ENCODE data around the gene MYADML2.
A peak's percentile ranks its signal among the peaks of the same experiment; 100 is the strongest.
"Not testable (repeated sequence)": the region's sequence is repeated elsewhere in the genome, so short reads cannot be mapped to it uniquely, and the experiment has no call there.

MYADML2 gene

DNA sequence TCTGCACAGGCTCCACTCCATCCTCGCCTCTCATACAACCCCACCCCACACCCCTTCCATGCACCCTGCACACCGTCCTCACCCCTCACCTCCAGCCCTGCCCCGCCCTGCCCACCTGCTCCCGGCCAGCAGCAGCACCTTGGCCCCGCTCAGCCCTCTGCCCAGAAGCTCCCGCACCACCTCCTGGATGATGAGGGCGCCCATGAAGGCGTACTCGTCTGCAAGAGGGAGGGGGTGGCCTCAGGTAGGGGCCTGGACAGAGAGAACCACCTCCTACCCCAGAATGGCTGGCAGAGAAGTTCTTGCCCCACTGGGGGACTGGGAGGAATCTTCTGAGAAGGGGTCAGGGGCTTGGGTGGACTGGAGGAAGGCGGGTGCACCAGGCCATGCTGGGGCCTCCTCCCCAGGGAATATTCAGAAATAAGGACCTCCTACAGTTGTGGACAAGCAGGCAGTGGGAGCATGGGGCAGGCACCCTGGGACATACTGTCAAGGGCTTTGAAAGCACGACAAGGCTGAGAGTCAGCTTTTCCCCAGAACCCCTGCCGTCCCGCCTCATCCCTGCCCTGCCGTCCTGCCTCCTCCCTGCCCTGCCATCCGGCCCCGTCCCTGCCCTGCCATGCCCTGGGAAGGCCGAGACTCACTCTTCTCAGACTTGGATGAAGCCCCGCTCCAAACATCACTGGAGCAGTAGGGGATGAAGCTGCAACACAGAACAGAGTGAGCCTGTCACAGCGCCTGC lies 10.8 kb upstream of the MYADML2 start:
- no peak for DNase-seq

DNA sequence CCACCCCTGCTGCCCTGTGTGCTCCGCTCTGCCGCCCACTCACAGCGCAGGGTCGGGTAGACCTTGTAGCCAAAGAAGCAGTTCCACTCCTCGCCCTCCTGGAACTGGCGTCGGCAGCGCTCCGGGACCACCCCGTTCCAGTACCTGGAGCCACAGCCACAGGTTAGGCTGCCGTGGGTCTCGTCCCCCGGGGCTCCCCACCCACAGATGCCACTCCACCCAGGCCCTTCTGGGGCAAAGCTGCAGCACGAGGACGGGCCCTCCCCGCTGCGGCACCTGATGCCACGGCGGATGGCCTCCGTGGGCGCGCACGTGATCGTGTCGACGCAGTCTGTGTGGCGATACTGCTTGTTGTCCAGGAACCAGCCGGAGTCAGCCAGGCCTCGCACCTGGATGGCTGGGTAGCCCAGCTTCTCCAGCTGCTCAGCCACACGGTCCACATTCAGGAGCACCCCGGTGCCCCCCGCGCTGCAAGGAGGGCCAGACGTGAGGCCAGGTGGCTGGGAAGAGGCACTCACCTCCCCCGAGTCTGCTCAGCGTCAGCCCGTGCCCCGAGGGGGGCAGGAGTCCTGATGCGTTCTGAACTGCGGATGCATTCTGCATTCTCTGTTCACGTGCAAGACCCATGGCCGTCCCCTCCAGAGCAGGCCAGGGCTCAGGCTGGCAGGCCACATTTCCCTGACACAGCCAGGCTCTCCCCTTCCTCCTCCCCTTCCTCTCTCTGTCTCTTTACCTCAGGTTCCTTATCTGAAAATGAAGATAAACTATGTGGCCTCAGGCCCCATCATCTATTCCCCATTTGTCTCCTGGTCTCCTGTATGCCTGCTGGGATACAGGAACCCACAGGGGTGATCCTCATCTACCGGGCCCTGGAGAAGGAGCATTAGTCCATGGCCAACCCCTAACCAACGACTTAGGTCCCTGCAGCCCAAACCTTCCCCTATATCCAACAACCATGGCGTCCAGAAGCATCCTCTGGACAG lies 9.9 kb upstream of the MYADML2 start:
- no peak for DNase-seq

DNA sequence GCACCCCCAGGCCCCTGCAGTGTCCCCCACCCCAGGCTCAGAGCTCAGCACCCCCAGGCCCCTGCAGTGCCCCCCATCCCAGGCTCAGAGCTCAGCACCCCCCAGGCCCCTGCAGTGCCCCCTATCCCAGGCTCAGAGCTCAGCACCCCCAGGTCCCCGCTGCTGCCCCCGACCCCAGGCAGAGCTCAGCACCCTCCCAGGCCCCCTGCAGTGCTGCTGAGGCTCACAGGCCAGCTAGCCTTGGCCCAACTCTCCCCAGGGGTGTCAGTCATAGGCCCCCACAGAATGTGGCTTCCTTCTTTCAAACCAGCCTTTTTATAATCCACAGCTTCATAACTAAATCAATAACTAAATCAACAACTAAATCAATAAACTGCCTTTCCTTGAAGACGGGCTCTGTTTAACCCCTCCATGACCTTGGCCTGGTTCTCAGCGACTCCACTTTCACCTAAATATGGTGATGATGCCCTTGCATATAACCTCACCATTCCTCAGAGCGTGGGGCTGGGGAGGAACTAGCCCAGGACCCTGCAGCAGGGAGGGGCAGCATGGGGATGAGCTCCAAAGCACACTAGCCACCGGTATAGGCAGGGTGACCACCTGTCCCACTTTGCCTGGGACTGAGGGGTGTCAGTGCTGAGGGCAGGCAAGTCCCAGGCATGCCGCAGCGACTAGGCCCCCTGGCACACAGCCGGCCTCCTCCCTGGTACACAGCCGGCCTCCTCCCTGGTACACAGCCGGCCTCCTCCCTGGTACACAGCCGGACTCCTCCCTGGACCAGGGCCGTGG lies 8.9 kb upstream of the MYADML2 start:
- DNase-seq, result no peak

DNA sequence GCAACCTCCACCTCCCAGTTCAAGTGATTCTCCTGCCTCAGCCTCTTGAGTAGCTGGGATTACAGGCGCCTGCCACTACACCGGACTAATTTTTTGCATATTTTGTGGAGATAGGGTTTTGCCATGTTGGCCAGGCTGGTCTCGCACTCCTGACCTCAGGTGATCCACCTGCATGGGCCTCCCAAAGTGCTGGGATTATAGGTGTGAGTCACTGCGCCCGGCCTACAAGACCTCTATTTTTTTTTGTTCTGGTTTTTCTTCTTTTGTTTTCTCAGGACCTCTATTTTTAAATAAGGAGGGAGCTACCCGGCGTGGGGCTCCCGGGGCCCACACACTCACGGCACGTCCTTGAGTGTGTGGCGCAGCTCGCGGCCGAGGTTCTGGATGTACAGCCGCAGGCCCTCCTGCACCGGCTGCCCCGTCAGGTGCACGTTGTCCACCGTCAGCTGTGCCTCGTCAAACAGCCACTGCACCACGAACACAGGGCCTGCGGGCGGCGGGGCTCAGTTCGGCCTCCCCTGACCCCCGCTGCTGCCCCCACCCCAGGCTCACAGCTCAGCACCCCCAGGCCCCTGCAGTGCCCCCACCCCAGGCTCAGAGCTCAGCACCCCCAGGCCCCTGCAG lies 8.1 kb upstream of the MYADML2 start:
- no peak for DNase-seq

DNA sequence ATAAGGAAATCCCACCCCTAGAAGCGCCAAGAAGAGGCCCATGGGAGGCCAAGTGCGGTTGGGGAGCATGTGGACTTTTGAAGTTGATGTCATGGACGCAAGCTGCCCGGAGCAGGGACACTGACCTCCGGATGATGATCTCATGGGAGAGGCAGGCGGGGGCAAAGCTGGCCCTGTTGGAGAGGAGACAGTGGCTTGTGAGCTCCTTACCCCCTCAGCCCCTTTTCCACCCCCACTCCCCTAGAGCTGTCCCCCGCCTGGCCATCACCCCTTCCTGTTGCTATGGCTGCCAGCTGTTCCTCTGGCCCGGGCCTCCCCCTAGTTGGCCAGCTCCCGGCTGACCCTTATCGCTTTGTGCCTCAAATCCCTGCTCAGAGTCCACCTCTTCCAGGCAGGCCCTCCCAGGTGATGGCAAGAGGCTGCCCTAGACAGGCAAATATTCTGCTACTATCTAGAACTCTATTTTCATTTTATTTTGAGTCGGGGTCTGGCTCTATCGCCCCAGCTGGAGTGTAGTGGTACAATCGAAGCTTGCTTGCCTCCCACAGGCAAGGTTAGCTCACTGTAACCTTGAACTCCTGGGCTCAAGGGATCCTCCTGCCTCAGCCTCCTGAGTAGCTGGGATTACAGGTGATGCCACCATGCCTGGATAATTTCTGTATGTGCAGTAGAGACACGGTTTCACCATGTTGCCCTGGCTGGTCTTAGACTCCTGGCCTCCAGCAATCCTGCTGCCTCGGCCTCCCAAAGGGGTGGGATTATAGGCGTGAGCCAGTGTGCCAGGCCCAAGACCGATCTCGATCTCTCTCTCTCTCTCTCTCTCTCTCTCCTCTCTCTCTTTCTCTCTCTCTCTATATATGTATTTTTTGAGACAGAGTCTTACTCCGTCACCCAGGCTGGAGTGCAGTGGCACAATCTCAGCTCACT lies 7.4 kb upstream of the MYADML2 start:
- DNase-seq, result no peak

DNA sequence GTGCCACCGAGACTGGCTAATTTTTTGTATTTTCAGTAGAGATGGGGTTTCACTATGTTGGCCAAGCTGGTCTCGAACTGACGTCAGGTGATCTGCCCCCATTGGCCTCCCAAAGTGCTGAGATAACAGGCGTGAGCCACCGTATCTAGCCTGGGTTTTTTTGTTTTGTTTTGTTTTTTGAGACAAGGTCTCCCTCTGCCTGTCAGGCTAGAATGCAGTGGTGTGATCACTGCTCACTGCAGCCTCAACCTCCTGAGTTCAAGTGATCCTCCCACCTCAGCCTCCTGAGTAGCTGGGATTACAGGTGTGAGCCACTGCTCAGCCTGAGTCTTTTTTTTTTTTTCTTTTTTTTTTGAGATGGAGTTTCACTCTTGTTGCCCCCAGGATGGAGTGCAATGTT lies 6.4 kb upstream of the MYADML2 start:
- DNase-seq, result not testable (repeated sequence)

DNA sequence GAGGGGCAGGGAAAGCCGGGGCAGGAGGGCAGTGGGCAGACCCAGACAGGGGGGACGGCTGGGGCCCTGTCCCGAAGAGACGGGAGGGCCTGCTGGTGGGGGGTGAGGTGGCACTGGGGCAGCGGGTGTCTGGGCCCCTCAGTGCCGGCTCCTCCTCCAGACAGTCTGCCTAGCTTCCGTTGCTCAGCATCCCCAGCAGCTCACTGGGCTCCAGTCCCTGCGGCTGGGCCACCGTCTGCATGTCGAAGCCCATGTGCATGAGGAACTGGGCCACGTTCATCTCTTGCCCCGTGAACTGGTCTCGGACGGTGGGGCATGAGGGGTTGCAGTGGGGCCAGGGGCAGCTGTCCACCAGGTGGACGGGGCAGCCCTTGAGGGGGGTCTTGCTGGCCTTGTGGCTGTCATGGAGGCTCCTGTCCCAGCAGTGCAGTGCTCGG lies 5.8 kb upstream of the MYADML2 start:
- DNase-seq, result no peak

DNA sequence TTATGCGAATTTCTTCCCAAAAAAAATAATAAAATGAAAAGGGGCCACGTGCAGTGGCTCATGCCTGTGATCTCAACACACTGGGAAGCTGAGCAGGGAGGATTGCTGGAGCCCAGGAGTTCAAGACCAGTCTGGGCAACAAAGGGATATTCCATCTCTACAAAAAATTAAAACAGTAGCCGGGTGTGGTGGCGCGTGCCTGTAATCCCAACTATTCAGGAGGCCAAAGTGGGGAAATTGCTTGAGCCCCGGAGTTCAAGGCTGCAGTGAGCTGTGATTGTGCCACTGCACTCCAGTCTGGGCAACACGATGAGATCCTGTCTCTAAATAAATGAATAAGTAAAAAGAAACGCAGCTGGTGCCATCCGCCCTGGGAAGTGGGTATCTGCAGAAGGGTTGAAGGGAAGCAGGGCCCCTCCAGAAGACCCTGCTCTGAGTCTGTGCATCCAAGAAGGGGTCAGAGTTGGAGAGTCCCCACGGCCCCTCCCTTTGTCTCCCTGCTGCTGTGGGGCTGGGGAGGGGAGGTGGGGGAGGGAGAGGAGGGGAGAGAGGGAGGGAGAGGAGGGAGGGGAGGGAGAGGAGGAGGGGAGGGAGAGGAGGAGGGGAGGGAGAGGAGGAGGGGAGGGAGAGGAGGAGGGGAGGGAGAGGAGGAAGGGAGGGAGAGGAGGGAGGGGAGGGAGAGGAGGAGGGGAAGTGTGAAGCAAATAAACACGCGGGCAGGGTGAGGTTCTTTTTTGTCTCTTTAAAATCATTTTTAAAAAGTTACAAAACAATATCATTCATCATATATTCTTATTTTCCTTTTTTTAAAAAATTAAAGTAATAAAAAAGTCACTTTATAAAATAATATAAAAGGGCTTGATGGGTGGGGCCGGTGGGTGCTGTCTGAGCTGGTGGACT lies 5.0 kb upstream of the MYADML2 start:
- DNase-seq, result no peak

DNA sequence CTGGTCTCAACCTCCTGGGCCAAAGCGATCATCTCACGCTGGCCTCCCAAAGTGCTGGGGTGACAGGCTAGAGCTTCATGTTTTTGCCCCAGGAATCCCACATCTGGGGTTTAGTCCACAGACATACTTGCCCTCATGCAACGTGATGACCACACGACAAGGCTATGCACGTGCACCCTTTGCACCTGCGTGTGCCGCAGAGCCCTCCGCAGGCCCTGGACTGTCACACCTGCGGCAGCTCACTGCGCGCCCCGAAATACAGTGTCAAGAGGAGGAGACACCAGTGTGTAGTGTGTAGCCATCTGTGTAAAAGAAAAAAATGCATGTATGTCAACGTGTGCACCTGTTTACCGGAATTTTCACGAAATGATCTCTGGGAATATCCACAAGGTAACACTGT lies 3.5 kb upstream of the MYADML2 start:
- DNase-seq, result no peak

DNA sequence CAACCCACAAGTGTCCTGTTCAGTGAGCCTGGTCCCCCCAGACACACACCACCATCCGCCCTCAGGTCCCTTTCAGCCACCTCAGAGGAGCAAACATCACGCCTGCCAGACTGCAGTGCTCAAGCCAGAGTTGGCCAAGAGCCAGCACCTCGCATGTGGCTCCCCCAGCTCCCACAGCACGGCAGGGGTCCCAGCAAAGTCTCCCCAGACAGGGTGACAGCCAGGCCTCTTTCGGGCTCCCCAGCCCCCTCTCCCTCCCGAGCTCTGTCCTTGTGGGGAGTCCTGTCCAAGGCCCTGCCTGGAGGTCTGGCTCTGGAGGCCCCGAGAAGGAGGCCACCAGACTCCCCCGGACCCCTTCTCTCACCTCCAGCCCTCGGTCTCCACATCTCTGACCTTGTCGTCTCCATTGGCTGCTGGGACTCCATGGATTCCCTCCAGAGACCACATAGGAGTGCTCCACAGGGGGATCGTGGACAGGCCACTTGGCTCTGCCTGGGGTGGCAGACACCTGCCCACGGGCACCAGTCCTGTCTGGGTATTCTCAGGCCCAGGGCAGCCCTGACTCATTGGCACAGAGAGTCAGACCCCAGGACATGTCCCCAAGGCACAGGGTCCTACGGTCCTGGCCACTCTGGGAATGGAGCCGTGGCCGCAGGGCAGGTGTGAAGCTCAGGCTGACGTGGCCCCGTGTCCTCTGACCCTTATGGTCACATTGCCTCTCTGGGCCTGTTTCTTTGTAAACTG lies 1.8 kb upstream of the MYADML2 start:
- no peak for DNase-seq

DNA sequence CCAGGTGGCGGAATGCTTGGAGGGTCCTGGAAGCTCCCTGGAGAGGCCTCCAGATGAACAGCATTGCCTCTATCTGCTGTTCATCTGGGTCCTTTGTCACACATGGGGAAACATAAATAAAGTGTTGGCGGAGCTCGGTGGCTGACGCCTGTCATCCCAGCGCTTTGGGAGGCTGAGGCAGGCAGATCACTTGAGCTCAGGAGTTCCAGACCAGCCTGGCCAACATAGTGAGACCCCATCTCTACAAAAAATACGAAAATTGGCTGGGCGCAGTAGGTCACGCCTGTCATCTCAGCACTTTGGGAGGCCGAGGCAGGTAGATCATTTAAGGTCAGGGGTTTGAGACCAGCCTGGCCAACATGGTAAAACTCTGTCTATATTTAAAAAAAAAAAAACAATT lies 2.2 kb downstream of the MYADML2 start:
- DNase-seq, result no peak

DNA sequence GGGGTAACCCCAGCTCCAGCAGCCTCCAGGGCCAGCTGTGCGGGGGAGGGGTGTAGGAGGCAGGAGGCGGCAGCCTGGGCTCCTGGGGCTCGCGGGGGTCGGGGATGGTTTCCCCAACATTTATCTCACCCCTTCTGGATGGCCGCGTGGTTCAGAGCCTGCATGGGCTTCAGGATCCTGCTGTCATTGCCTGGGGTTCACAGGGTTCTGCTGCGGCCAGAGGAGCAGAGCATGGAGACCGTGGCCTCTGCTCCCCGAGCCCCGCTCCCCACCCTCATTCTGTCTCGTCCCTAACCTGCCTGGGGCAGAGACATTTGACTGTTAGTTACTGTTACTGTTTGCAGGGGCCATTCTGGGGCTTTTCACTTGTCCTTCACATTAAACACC lies 4.9 kb downstream of the MYADML2 start:
- DNase-seq, result no peak

DNA sequence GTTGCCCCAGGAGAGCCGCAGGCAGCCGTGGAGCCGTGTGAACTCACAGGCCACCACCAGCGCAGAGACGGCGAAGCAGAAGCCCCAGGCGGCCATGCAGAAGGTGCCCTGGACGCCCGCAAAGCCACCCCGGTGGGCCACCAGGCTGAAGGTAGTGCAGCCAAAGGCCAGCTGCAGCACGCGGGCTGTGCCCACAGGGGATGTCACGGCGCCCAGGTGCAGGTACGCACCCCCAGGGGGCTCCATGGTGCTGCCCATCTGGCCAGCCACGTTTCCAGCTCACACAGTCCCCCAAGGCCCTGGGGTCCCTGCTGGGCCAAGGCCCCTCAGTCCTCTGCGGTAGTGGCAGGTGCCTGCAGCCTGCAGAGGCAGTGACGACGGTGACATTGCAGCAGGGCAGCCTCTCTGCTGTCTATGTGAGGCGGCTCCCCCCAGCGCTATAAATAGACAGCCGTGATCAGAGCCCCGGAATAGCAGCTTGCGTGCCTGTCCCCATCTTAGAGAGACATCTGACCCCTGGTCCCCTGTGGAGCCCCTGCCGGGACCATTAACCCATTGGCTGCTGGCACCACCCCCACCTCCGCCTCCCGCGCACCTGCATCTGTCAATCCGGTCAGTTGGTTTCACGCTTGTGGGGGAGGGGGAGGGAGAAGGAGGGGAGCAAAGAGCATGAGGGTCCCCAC lies 5.4 kb downstream of the MYADML2 start:
- DNase-seq, result peak; percentile 16

DNA sequence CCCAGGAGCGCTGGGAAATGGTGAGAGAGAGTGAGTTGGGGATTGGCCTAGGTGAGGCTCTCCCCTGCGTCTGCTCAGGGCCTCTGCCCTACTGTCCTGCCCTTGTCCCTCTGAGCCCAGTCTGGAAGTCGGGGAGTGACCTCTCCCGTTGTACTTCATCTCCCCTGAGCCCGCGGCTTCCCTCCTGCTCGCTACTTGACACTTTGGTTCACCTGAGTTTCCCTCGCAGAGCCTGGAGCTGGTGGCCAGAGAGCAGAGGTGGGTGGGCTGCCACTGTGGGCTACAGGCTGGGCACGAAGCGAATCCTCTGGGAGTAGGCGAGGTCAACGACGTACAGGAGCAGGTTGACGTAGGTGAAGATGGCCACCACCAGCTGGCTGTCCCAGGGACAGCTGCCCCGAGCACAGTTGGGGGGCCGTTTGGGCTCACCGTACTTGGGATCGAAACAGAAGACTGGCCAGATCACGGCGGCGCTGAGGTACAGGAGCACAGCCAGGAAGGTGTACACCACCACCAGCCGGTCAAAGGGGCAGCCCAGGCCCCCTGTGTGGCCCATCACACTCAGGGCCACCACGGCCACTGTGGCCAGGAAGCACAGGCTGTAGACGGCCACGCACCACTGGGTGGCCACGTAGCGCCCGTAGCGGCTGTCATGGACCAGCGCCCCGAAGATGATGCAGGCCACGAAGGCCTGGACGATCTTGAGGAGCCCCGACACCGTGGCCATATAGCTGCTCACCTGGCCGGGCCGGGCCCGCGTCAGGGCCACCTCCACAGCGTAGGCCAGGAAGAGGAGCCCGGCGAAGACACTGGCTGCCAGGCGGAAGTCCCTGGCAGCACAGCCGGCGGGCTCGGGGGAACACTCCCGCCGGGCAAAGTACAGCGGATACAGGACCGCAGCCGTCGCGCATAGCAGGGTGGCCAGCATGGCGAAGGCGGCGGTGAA lies 6.2 kb downstream of the MYADML2 start:
- DNase-seq, result no peak

DNA sequence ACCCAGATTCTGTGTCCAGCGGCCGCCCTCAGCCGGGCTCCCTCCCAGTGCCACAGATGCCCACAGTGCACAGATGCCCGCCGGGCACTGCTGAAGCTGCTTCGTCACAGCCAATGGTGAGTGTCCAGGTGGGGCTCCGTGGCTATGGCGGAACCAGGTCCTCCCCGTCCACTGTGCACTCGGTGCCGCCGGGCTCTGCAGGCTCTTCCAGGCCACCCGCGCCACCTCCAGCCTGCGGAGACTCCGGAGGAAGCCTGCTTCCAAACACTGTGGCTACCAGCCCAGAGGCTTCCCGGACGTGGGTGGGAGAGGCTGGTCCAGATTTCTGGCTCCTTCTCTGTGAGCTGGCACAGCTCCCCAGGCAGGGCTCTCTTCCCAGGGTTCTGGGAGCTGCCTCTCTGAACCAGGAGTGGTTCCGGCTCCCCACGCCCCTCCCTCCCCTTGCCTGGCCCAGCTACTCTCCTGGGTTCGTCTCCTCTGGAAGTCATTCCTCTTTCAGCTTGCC lies 7.1 kb downstream of the MYADML2 start:
- no peak for DNase-seq

DNA sequence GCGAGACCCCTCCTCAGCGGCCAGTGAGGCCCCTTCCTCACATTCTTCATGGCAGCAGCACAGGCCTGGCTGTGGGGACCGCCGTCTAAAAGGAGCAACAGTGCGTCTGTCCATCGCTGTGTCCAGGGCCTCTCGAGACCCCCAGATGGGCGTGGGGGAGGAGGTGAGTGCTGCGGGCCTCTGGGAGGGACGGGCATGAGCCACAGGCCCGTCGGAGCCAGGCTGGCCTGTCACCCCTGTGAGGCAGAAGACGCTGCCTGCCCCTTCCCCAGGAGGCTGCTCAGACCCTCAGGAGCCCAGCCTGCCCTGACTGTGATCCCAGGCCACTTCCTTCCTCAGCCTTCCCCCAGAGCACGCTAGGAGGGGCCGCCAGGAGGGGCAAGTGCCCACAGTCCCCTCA lies 7.8 kb downstream of the MYADML2 start:
- no peak for DNase-seq

DNA sequence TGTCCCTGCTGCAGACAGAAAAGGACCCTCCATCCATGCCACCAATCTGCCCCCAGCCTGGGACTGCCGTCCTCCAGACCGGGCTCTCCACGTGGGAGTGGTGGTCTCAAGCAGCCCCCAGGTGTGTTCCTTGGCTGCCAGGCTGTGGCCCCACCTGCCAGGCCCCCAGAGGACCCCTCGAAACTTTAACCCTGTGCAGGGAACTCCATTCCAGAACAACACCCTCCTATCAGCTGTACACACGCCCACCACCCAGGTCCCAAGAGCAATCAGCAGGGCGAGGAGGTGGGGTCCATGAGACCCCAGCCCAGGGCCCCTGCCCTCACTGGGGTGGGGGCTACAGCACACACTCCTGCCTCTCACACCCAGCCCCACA lies 11.3 kb downstream of the MYADML2 start:
- DNase-seq, result no peak
